PC-9 (cell line): ENCODE data around the gene TOM1L2. TPM values are rescaled to one million over a fixed set of nuclear protein-coding genes. Genes with fewer than 3 reads are reported as not detected.

Source experiments
- BruUV-seq: library from RNA; stranded (reverse); fragments of 400-500 nt; replicated peaks from 2 replicates; lab custom pipeline; 2021; lab: Mats Ljungman, UMichigan
- CTCF ChIA-PET: fragments of 300-600 bp; sonication (Branson Sonifier 250); formaldehyde crosslinking; loops from one replicate; lab custom pipeline; 2022; ENCODE audit warnings: antibody characterized with exemption; lab: Charles Lee
- POLR2A ChIA-PET: fragments of 300-600 bp; sonication (Branson Sonifier 250); formaldehyde crosslinking; loops from one replicate; lab custom pipeline; 2022; ENCODE audit warnings: antibody characterized with exemption; ENCODE audit not compliant: unreplicated experiment; lab: Charles Lee
- DNase-seq, 2 experiments: peaks; one replicate each; pipeline versions ENCODE4 v3.0.0 to v3.0.0-alpha.2; 2015 to 2022; ENCODE audit warnings: mixed read lengths in 1 of 2
- H2AFZ ChIP-seq: fragments of 200-600 bp; sonication (generic); 2 replicates; pipeline ENCODE4 v1.8.1; 2017; ENCODE audit warnings: antibody characterized with exemption
- H3F3A ChIP-seq: fragments of 200-600 bp; sonication (generic); 2 replicates; pipeline ENCODE4 v1.8.1; 2017; ENCODE audit warnings: antibody characterized with exemption, mild to moderate bottlenecking, low read depth; ENCODE audit not compliant: insufficient read depth
- H3K27ac ChIP-seq: fragments of 200-600 bp; sonication (generic); 2 replicates; pipeline ENCODE4 v1.6.1; 2016; ENCODE audit warnings: mixed run types
- H3K27me3 ChIP-seq: fragments of 200-600 bp; sonication (generic); 2 replicates; pipeline ENCODE4 v1.6.1; 2016; ENCODE audit warnings: low read depth, mixed run types; ENCODE audit not compliant: insufficient read depth
- H3K36me3 ChIP-seq: fragments of 200-600 bp; sonication (generic); 2 replicates; pipeline ENCODE4 v1.6.1; 2016; ENCODE audit warnings: low read depth, mixed run types
- H3K4me1 ChIP-seq: fragments of 200-600 bp; sonication (generic); replicated peaks from 2 replicates; pipeline ENCODE4 v1.6.1; 2016; ENCODE audit warnings: mixed run types; ENCODE audit not compliant: insufficient read depth
- H3K4me2 ChIP-seq: fragments of 200-600 bp; sonication (generic); 2 replicates; pipeline ENCODE4 v1.6.1; 2017; ENCODE audit warnings: mixed run types
- H3K4me3 ChIP-seq: fragments of 200-600 bp; sonication (generic); 2 replicates; pipeline ENCODE4 v1.6.1; 2016; ENCODE audit warnings: mixed run types
- H3K79me2 ChIP-seq: fragments of 200-600 bp; sonication (generic); 2 replicates; pipeline ENCODE4 v1.6.1; 2017; ENCODE audit warnings: low read depth, mixed run types
- H3K9me2 ChIP-seq: fragments of 200-600 bp; sonication (generic); 2 replicates; pipeline ENCODE4 v1.8.1; 2017; ENCODE audit warnings: mild to moderate bottlenecking; ENCODE audit not compliant: insufficient read depth
- H3K9me3 ChIP-seq: fragments of 200-600 bp; sonication (generic); 2 replicates; pipeline ENCODE4 v1.8.1; 2016; ENCODE audit warnings: low read depth; ENCODE audit not compliant: insufficient read depth
- H4K20me1 ChIP-seq: fragments of 200-600 bp; sonication (generic); 2 replicates; pipeline ENCODE4 v1.8.1; 2017; ENCODE audit not compliant: insufficient read depth
- CTCF ChIP-seq: fragments of 200-600 bp; sonication (generic); conservative IDR thresholded peaks from 2 replicates; pipeline ENCODE4 v1.6.1; 2017; ENCODE audit warnings: mixed run types, antibody characterized with exemption, mild to moderate bottlenecking, moderate library complexity
- EZH2 ChIP-seq: fragments of 200-600 bp; sonication (generic); IDR thresholded peaks from 2 replicates; pipeline ENCODE4 v1.8.0; 2017; ENCODE audit warnings: antibody characterized with exemption, low read depth
- intact Hi-C: fragments of 100-400 bp; cut with micrococcal nuclease; formaldehyde crosslinking; loops from one replicate; pipeline ENCODE4 v1.10.0; 2022; ENCODE audit not compliant: unreplicated experiment
- total RNA-seq: library from RNA; stranded (reverse); gene quantifications from 2 replicates; pipeline ENCODE4 v1.2.3, GENCODE V29; 2021

Gene TOM1L2
- total RNA-seq, 1 experiment from 2014 or later = 68.5 TPM

DNA sequence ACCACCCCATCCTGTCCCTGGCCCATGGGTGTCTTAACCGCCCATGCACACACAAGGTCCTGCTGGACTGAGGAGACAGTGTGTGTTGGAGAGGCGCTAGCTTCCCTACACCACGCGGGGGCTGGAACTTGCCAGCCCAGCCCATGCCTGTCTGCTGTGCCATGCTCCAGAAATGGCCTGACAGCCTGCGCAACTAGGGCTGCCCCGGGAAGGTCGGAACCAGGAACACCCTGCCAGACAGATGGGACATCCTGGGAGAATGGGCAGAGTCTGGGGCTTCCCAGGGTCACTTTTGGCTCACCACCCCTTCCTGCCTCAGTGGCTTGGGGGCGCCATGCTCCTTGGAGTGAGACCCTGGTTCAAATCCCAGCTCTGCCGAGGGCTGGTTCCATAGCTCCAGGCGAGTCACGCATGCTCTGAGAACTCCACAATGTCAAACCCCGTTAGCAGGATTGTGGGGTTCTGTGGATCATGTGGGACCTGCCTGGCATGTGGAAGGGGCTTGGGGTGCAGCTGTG lies 171.6 kb downstream of the TOM1L2 start:
- Histone ChIP-seq H3K4me2 (no peak overlapping the region), H3K27ac (no peak overlapping the region), H2AFZ (no peak overlapping the region), H3K9me2 (no peaks in the 10 kb centered on the region), H3K4me3 (no peak overlapping the region), H3K36me3 (0 out of 2 replicates have a peak, but pooled peaks cover 10% of the 10 kb centered on the region), H3K9me3 (no peaks in the 10 kb centered on the region), H3F3A (peaks cover 7% of the 10 kb centered on the region), H4K20me1 (peaks cover 82% of the 10 kb centered on the region), H3K27me3 (no peaks in the 10 kb centered on the region), H3K79me2 (no peaks in the 10 kb centered on the region), H3K4me1 (no peaks in the 10 kb centered on the region)
- TF ChIP-seq EZH2 (no peak), CTCF (no peak)
- ChIA-PET CTCF (no interaction called here), POLR2A (no interaction called here)
- no peak for DNase-seq
- intact Hi-C loops = no loop called here
- no TSS peak for BruUV-seq

DNA sequence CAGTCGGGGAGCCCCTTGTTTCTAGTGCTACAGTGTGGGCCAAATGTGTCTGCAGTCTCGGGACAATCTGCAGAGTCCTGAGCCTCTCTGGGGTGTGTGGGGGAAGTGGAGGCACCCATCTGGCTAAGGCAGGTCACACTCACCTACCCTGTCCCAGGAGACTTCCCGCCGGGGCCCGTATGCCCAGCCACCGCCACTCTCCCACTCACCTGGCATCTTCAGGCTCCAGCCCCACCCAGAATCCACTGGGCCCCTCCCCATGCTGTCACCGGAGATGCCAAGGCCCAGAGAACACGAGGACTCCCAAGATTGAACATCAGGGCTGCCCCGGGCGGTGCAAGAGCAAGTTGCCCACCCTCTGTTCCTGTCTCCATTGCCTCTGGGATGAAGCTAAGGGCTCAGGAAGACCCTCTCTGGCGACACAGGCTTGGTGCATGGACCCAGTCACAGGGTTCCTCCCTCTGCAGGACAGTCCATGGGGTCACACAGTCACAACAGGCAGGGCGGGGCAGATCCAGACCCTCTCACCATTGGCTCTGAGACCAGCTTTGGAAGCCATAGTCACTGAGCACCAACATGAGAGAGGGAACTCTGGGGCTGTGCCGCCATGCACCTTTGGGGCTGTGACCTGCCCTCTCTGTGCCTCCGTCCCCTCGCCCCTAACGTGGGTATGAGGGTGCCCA lies 173.5 kb downstream of the TOM1L2 start:
- Histone ChIP-seq H3K4me2 (no peak overlapping the region), H3K79me2 (no peaks in the 10 kb centered on the region), H3K4me1 (no peaks in the 10 kb centered on the region), H3K36me3 (0 out of 2 replicates have a peak, but pooled peaks cover 7% of the 10 kb centered on the region), H3F3A (no peaks in the 10 kb centered on the region; the same call in 1 of the 2 replicates), H2AFZ (no peak overlapping the region), H3K9me2 (no peaks in the 10 kb centered on the region), H4K20me1 (peaks cover 94% of the 10 kb centered on the region), H3K27me3 (no peaks in the 10 kb centered on the region), H3K27ac (no peak overlapping the region), H3K9me3 (no peaks in the 10 kb centered on the region), H3K4me3 (no peak overlapping the region)
- intact Hi-C loops = no loop called here
- BruUV-seq = no TSS peak
- ChIA-PET POLR2A (no interaction called here), CTCF (no interaction called here)
- TF ChIP-seq CTCF (no peak), EZH2 (no peak)
- no peak for DNase-seq

GRCh38 chr17:17798010-17798556 lies 174.1 kb downstream of the TOM1L2 start:
- TF ChIP-seq EZH2 (no peak), CTCF (no peak)
- intact Hi-C loops = no loop called here
- BruUV-seq = no TSS peak
- H3F3A ChIP-seq = no peaks in the 10 kb centered on the region
- no peaks in the 10 kb centered on the region for H3K9me3 ChIP-seq
- H3K36me3 ChIP-seq = 0 out of 2 replicates have a peak, but pooled peaks cover 4% of the 10 kb centered on the region
- POLR2A ChIA-PET = no interaction called here
- CTCF ChIA-PET = no interaction called here
- H2AFZ ChIP-seq = no peak overlapping the region
- H3K27ac ChIP-seq = no peak overlapping the region
- no peaks in the 10 kb centered on the region for H3K27me3 ChIP-seq
- peaks cover 93% of the 10 kb centered on the region for H4K20me1 ChIP-seq
- H3K4me1 ChIP-seq = no peaks in the 10 kb centered on the region
- no peak for DNase-seq
- H3K4me3 ChIP-seq = no peak overlapping the region
- no peaks in the 10 kb centered on the region for H3K9me2 ChIP-seq
- no peak overlapping the region for H3K4me2 ChIP-seq
- H3K79me2 ChIP-seq = no peaks in the 10 kb centered on the region
